ENCODE data around the gene DCAF8L2. TPM values are rescaled to one million over a fixed set of nuclear protein-coding genes. Genes with fewer than 3 reads are reported as not detected.

DCAF8L2 gene
- total and polyA plus RNA-seq, 2 donors (not counting 3 experiments of a cell fraction or from before 2014, with no cell fraction given), result 0.15 to 0.36 TPM

GRCh38 chrX:27633328-27633727, 43.2 kb downstream of the DCAF8L2 start:
- Histone ChIP-seq H3K27me3 (ENCODE audit: control insufficient read depth in 2 of 2, insufficient read depth in 2 of 2, low read length in 2 of 2) (no peaks in the 10 kb centered on the region), H3K9me3 (replicated peaks; ENCODE audit: control insufficient read depth, insufficient read depth, low read length) (no peaks in the 10 kb centered on the region), H3K9me1 (replicated peaks; ENCODE audit: control insufficient read depth, extremely low read depth, insufficient read depth, low read length) (no peaks in the 10 kb centered on the region), H3K27ac (ENCODE audit: insufficient read depth, low read depth, low read length) (no peak overlapping the region), H3K36me3 (ENCODE audit: control insufficient read depth in 2 of 2, extremely low read depth in 1 of 2, insufficient read depth in 2 of 2, low read length in 2 of 2) (no peaks in the 10 kb centered on the region), H4K20me1 (replicated peaks; ENCODE audit: control insufficient read depth, extremely low read depth, insufficient read depth, low read length) (no peaks in the 10 kb centered on the region), H3K4me3 (replicated peaks in 1 of 3; ENCODE audit: insufficient read depth in 1 of 3, low read depth in 1 of 3, low read length in 3 of 3) (no peak overlapping the region), H3K9ac (replicated peaks; ENCODE audit: extremely low read depth, insufficient read depth, low read length) (no peak overlapping the region), H3K79me2 (ENCODE audit: control insufficient read depth, insufficient read depth, low read length) (no peaks in the 10 kb centered on the region), H3K4me1 (ENCODE audit: control insufficient read depth, extremely low read depth, insufficient read depth, low read length) (no peaks in the 10 kb centered on the region), H2AFZ (ENCODE audit: low read depth, low read length) (no peak overlapping the region), H3K4me2 (ENCODE audit: insufficient read depth, low read length) (no peak overlapping the region)
- intact Hi-C loops (cut with micrococcal nuclease) (no loop called here), dilution Hi-C loops (cut with MboI; ENCODE audit: extremely low pct_ligation_motif_present, low sequenced_read_pairs) (no loop called here)
- TF ChIP-seq JUN (IDR thresholded peaks at IDR 0.05; ENCODE audit: borderline replicate concordance, insufficient read depth, insufficient read length, low read depth), result no peak
- TF ChIP-seq POLR2AphosphoS5 (IDR thresholded peaks at IDR 0.05; ENCODE audit: insufficient read depth, low read depth, low read length), result no peak
- no peak for TF ChIP-seq GATA2 (IDR thresholded peaks at IDR 0.05; ENCODE audit: insufficient read depth, insufficient read length, low read depth, low read length)
- no peak for TF ChIP-seq FOS (IDR thresholded peaks at IDR 0.05; ENCODE audit: borderline replicate concordance, insufficient read depth, low read length)
- TF ChIP-seq, protein P1, sequence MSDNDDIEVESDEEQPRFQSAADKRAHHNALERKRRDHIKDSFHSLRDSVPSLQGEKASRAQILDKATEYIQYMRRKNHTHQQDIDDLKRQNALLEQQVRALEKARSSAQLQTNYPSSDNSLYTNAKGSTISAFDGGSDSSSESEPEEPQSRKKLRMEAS (IDR thresholded peaks at IDR 0.05; ENCODE audit: insufficient read depth, insufficient read length), result no peak
- TF ChIP-seq, protein P2, sequence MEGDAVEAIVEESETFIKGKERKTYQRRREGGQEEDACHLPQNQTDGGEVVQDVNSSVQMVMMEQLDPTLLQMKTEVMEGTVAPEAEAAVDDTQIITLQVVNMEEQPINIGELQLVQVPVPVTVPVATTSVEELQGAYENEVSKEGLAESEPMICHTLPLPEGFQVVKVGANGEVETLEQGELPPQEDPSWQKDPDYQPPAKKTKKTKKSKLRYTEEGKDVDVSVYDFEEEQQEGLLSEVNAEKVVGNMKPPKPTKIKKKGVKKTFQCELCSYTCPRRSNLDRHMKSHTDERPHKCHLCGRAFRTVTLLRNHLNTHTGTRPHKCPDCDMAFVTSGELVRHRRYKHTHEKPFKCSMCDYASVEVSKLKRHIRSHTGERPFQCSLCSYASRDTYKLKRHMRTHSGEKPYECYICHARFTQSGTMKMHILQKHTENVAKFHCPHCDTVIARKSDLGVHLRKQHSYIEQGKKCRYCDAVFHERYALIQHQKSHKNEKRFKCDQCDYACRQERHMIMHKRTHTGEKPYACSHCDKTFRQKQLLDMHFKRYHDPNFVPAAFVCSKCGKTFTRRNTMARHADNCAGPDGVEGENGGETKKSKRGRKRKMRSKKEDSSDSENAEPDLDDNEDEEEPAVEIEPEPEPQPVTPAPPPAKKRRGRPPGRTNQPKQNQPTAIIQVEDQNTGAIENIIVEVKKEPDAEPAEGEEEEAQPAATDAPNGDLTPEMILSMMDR (IDR thresholded peaks at IDR 0.05; ENCODE audit: extremely low read depth in 1 of 2, insufficient read depth in 1 of 2, low read depth in 1 of 2, low read length in 2 of 2), result no peak
- TF ChIP-seq MYC (IDR thresholded peaks at IDR 0.05; ENCODE audit: low read depth, low read length), result no peak
- no peak for TF ChIP-seq POLR2A (IDR thresholded peaks at IDR 0.05; ENCODE audit: low read depth, low read length)
- TF ChIP-seq EZH2 (IDR thresholded peaks at IDR 0.05; ENCODE audit: borderline replicate concordance, low read depth, low read length, severe bottlenecking), result no peak
- POLR2A ChIA-PET, result no interaction called here
- FAIRE-seq (no peak), DNase-seq (ENCODE audit: low read depth, low spot score) (no peak)
- CTCF ChIA-PET, result no interaction called here
- no TSS peak for BruUV-seq (replicated peaks)
